Ovary (tissue), 3 donors: ENCODE results near the gene BANP.
"Not testable (repeated sequence)": the region's sequence is repeated elsewhere in the genome, so short reads cannot be mapped to it uniquely, and the experiment has no call there.

Source experiments
- CTCF ChIP-seq, 3 donors: fragments of 450-650 bp in 2 of 3; fragments of 200-600 bp in 1 of 3; IDR thresholded peaks; one replicate each; pipeline versions ENCODE4 v1.5.1 to v1.8.0; 2016 to 2022; ENCODE audit warnings: antibody characterized with exemption in 3 of 3, mild to moderate bottlenecking in 1 of 3
- EP300 ChIP-seq: sonication (generic); formaldehyde crosslinking; IDR thresholded peaks from one replicate; pipeline ENCODE4 v1.6.1; 2017; ENCODE audit warnings: antibody characterized with exemption
- POLR2A ChIP-seq: fragments of 450-650 bp; IDR thresholded peaks from one replicate; pipeline ENCODE4 v1.6.1; 2017; ENCODE audit warnings: antibody characterized with exemption, mild to moderate bottlenecking, moderate library complexity
- donor health status: DM: no; HTN: no; CAD: no.

GRCh38 chr16:88118852-88119741 lies 167.9 kb downstream of the BANP start:
- not testable (repeated sequence) for TF ChIP-seq CTCF (IDR thresholded peaks at IDR 0.05); EP300; POLR2A
